AG04449 (cell line): ENCODE measurements around the gene ATP8B4.
"Not testable (repeated sequence)": the region's sequence is repeated elsewhere in the genome, so short reads cannot be mapped to it uniquely, and the experiment has no call there.

Experiments used
- CTCF ChIA-PET: fragments of 350-600 bp; formaldehyde crosslinking; extraction: SDS; loops from one replicate; lab custom pipeline; 2021; ENCODE audit warnings: antibody characterized with exemption; lab: Yijun Ruan, JAX
- POLR2A ChIA-PET: fragments of 400-600, 350-600 bp; formaldehyde crosslinking; extraction: SDS; loops from one replicate; lab custom pipeline; 2020; ENCODE audit warnings: antibody characterized with exemption, inconsistent platforms; lab: Yijun Ruan, JAX
- DNase-seq: peaks from one replicate; pipeline ENCODE4 v3.0.0-alpha.2; 2010; ENCODE audit warnings: low read depth, low spot score
- H3K4me3 ChIP-seq: 2 replicates; pipeline ENCODE4 v1.5.1; 2011; ENCODE audit warnings: low read depth, mild to moderate bottlenecking, control low read depth, low read length
- CTCF ChIP-seq: IDR thresholded peaks from one replicate; pipeline ENCODE4 v1.5.1; 2011; ENCODE audit warnings: mild to moderate bottlenecking, moderate library complexity, low read length, control low read depth, inconsistent platforms; ENCODE audit not compliant: insufficient read depth; ENCODE audit errors: missing control alignments

The ATP8B4 gene

GRCh38 chr15:50163719-50164410 is 44.8 kb upstream of the ATP8B4 start:
- POLR2A ChIA-PET, result no interaction called here
- no peak for TF ChIP-seq CTCF
- CTCF ChIA-PET, result interaction anchor here (0.7 to 1.9 kb wide), 4 partner anchors 9 to 151 kb away, joined by 3 to 4 read pairs (median 3); partner anchors contain the start of gene SLC27A2
- no peak overlapping the region for H3K4me3 ChIP-seq
- DNase-seq, result no peak

GRCh38 chr15:50162969-50163718 is 44.1 kb upstream of the ATP8B4 start:
- H3K4me3 ChIP-seq, result no peak overlapping the region
- ChIA-PET POLR2A (no interaction called here), CTCF (interaction anchor here (0.7 to 1.9 kb wide), 3 partner anchors 8 to 18 kb away, joined by 3 to 4 read pairs (median 3); partner anchors contain the start of gene SLC27A2)
- no peak for TF ChIP-seq CTCF
- DNase-seq, result no peak

- H3K4me3 ChIP-seq, CTCF ChIA-PET, POLR2A ChIA-PET, DNase-seq: not testable (repeated sequence)
Measured at GRCh38 chr15:50158236-50158635, 39.2 kb upstream of the ATP8B4 start.

- TF ChIP-seq CTCF, result no peak
- POLR2A ChIA-PET, result interaction anchor here (0.7 kb wide), 1 partner anchor 180 kb away, joined by 3 read pairs; no protein-coding TSS in a partner anchor
- CTCF ChIA-PET, result interaction anchor here (7.7 kb wide), 1 partner anchor 165 kb away, joined by 189 read pairs; no protein-coding TSS in a partner anchor
- no peak overlapping the region for H3K4me3 ChIP-seq
- no peak for DNase-seq
Measured at GRCh38 chr15:50151476-50151875, 32.4 kb upstream of the ATP8B4 start.

GRCh38 chr15:50150851-50151250 is 31.8 kb upstream of the ATP8B4 start:
- CTCF ChIA-PET, result interaction anchor here (7.7 kb wide), 1 partner anchor 165 kb away, joined by 189 read pairs; no protein-coding TSS in a partner anchor
- POLR2A ChIA-PET, result no interaction called here
- TF ChIP-seq CTCF, result no peak
- no peak overlapping the region for H3K4me3 ChIP-seq
- DNase-seq, result no peak

- TF ChIP-seq CTCF, result no peak
- DNase-seq, result no peak
- no peak overlapping the region for H3K4me3 ChIP-seq
- CTCF ChIA-PET, result interaction anchor here (0.6 to 7.7 kb wide), 2 partner anchors 76 to 166 kb away, joined by 3 to 189 read pairs; no protein-coding TSS in a partner anchor
- POLR2A ChIA-PET, result no interaction called here
Measured at GRCh38 chr15:50150349-50150748, 31.3 kb upstream of the ATP8B4 start.
